IMR-90 (cell line): Measurements from ENCODE around the gene CFAP299.

ENCODE experiments used
- BHLHE40 ChIP-seq: fragments of 150-350 bp; IDR thresholded peaks from 2 replicates; pipeline ENCODE4 v1.6.1; 2016; ENCODE audit warnings: mild to moderate bottlenecking, low read depth, low read length
- CEBPB ChIP-seq: IDR thresholded peaks from 2 replicates; pipeline ENCODE4 v1.6.1; 2012; ENCODE audit warnings: low read depth, low read length, improper control_type of control experiment
- CHD1 ChIP-seq: IDR thresholded peaks from 2 replicates; pipeline ENCODE4 v1.6.1; 2012; ENCODE audit warnings: low read depth, low read length, improper control_type of control experiment
- CTCF ChIP-seq: conservative IDR thresholded peaks from 2 replicates; pipeline ENCODE4 v1.5.1; 2012; ENCODE audit warnings: mild to moderate bottlenecking, low read depth, low read length, improper control_type of control experiment
- FOS ChIP-seq: fragments of 150-350 bp; IDR thresholded peaks from 2 replicates; pipeline ENCODE4 v1.6.1; 2016; ENCODE audit warnings: low read depth, low read length
- MAFK ChIP-seq: IDR thresholded peaks from 2 replicates; pipeline ENCODE4 v1.6.1; 2012; ENCODE audit warnings: low read depth, low read length, improper control_type of control experiment
- MXI1 ChIP-seq: IDR thresholded peaks from 2 replicates; pipeline ENCODE4 v1.6.1; 2012; ENCODE audit warnings: low read depth, mild to moderate bottlenecking, low read length, moderate library complexity, borderline replicate concordance
- POLR2A ChIP-seq: IDR thresholded peaks from 2 replicates; pipeline ENCODE4 v1.6.1; 2012; ENCODE audit warnings: mild to moderate bottlenecking, low read depth, low read length
- RAD21 ChIP-seq: IDR thresholded peaks from 2 replicates; pipeline ENCODE4 v1.6.1; 2012; ENCODE audit warnings: low read length, improper control_type of control experiment
- RCOR1 ChIP-seq: IDR thresholded peaks from 2 replicates; pipeline ENCODE4 v1.6.1; 2012; ENCODE audit warnings: mild to moderate bottlenecking, low read length, improper control_type of control experiment; ENCODE audit not compliant: insufficient replicate concordance
- RFX5 ChIP-seq: IDR thresholded peaks from 2 replicates; pipeline ENCODE4 v1.8.0; 2012; ENCODE audit warnings: low read depth, mild to moderate bottlenecking, low read length, moderate library complexity
- SMC3 ChIP-seq: fragments of 150-350 bp; IDR thresholded peaks from 2 replicates; pipeline ENCODE4 v1.6.1; 2016; ENCODE audit warnings: low read depth, mild to moderate bottlenecking, antibody characterized with exemption, low read length, moderate library complexity
- TF ChIP-seq, protein P1 (sequence below): fragments of 150-350 bp; IDR thresholded peaks from 2 replicates; pipeline ENCODE4 v1.6.1; 2017; ENCODE audit warnings: mild to moderate bottlenecking, antibody characterized with exemption, low read length, low read depth

GRCh38 chr4:80321341-80321740 lies 14.2 kb upstream of the CFAP299 start:
- TF ChIP-seq RFX5 (no peak), CTCF (no peak), CEBPB (no peak), FOS (no peak), POLR2A (no peak), RCOR1 (no peak), BHLHE40 (no peak), RAD21 (no peak), MAFK (no peak), MXI1 (no peak), CHD1 (no peak), SMC3 (no peak)
- TF ChIP-seq, protein P1, sequence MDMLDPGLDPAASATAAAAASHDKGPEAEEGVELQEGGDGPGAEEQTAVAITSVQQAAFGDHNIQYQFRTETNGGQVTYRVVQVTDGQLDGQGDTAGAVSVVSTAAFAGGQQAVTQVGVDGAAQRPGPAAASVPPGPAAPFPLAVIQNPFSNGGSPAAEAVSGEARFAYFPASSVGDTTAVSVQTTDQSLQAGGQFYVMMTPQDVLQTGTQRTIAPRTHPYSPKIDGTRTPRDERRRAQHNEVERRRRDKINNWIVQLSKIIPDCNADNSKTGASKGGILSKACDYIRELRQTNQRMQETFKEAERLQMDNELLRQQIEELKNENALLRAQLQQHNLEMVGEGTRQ: no peak
